Osteocyte (in vitro differentiated cells): ENCODE measurements around the gene DGKZ. TPM values are rescaled to one million over a fixed set of nuclear protein-coding genes. Genes with fewer than 3 reads are reported as not detected.

Source experiments
- DNase-seq: peaks from one replicate; pipeline ENCODE4 v3.0.0; 2021; ENCODE audit warnings: mixed read lengths; ENCODE audit not compliant: unreplicated experiment; ENCODE audit errors: extremely low spot score
- H3K27ac Mint-ChIP-seq: one replicate; pipeline ENCODE4 v1.8.0; 2021; ENCODE audit warnings: mild to moderate bottlenecking, mixed read lengths; ENCODE audit not compliant: unreplicated experiment
- H3K27me3 Mint-ChIP-seq: one replicate; pipeline ENCODE4 v1.8.0; 2021; ENCODE audit warnings: mixed read lengths; ENCODE audit not compliant: unreplicated experiment
- H3K36me3 Mint-ChIP-seq: one replicate; pipeline ENCODE4 v1.8.0; 2021; ENCODE audit warnings: mixed read lengths; ENCODE audit not compliant: unreplicated experiment
- H3K4me1 Mint-ChIP-seq: one replicate; pipeline ENCODE4 v1.8.0; 2021; ENCODE audit warnings: mixed read lengths; ENCODE audit not compliant: unreplicated experiment
- H3K4me3 Mint-ChIP-seq: one replicate; pipeline ENCODE4 v1.8.0; 2021; ENCODE audit warnings: mild to moderate bottlenecking, moderate library complexity, mixed read lengths; ENCODE audit not compliant: unreplicated experiment
- H3K9me3 Mint-ChIP-seq: one replicate; pipeline ENCODE4 v1.8.0; 2021; ENCODE audit warnings: mixed read lengths; ENCODE audit not compliant: unreplicated experiment
- CTCF ChIP-seq: fragments of 200-600 bp; sonication (generic); IDR thresholded peaks from 2 replicates; pipeline ENCODE4 v1.5.0; 2021; ENCODE audit warnings: antibody characterized with exemption, mild to moderate bottlenecking, moderate library complexity
- total RNA-seq: library from RNA; stranded (reverse); gene quantifications from 2 replicates; pipeline ENCODE4 v1.2.1, GENCODE V29; 2021

Gene DGKZ
- total RNA-seq, 1 donor from 2014 or later, result 49.9 TPM

DNA sequence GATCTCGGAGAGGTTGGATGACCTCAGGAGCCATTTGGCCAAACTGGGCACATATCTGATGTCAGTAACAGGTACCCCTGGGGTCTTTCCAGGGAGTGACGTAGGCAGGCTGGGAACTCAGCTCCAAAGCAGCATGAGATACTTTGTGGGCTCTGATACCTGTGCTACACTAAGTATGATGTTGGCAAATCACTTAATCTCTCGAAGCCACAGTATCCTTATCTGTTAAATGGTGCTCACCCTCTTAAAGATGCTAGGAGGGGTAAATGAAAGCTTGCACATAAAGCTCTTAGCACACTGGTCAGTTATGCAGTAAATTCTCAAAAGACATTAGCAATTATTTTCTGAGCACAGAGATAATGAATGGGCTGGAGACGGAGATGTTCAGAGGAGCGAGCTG lies 17.1 kb upstream of the DGKZ start:
- Mint-ChIP-seq H3K36me3 (peaks cover 4% of the 10 kb centered on the region), H3K27ac (no peak overlapping the region), H3K9me3 (no peaks in the 10 kb centered on the region), H3K4me3 (no peak overlapping the region), H3K27me3 (peaks cover 35% of the 10 kb centered on the region), H3K4me1 (peaks cover 29% of the 10 kb centered on the region)
- TF ChIP-seq CTCF, result no peak
- DNase-seq, result no peak

- TF ChIP-seq CTCF, result no peak
- H3K27ac Mint-ChIP-seq, result no peak overlapping the region
- H3K9me3 Mint-ChIP-seq, result no peaks in the 10 kb centered on the region
- H3K36me3 Mint-ChIP-seq, result peaks cover 4% of the 10 kb centered on the region
- peaks cover 30% of the 10 kb centered on the region for H3K4me1 Mint-ChIP-seq
- H3K4me3 Mint-ChIP-seq, result peak overlapping the region; percentile 37
- DNase-seq, result no peak
- peaks cover 35% of the 10 kb centered on the region for H3K27me3 Mint-ChIP-seq
Measured at GRCh38 chr11:46330563-46331281, 16.5 kb upstream of the DGKZ start.

- Mint-ChIP-seq H3K27me3 (peaks cover 35% of the 10 kb centered on the region), H3K4me3 (peak overlapping the region; percentile 57), H3K9me3 (no peaks in the 10 kb centered on the region), H3K36me3 (peaks cover 4% of the 10 kb centered on the region), H3K4me1 (peaks cover 36% of the 10 kb centered on the region), H3K27ac (no peak overlapping the region)
- no peak for TF ChIP-seq CTCF
- no peak for DNase-seq
Measured at GRCh38 chr11:46331282-46331984, 15.8 kb upstream of the DGKZ start.

GRCh38 chr11:46332093-46332567 lies 15.1 kb upstream of the DGKZ start:
- Mint-ChIP-seq H3K27ac (no peak overlapping the region), H3K9me3 (no peaks in the 10 kb centered on the region), H3K36me3 (no peaks in the 10 kb centered on the region), H3K4me1 (peaks cover 32% of the 10 kb centered on the region), H3K27me3 (peaks cover 35% of the 10 kb centered on the region), H3K4me3 (peak overlapping the region; percentile 57)
- TF ChIP-seq CTCF, result no peak
- DNase-seq, result no peak
